Measurements from ENCODE around the gene CD96. TPM values are rescaled to one million over a fixed set of nuclear protein-coding genes. Genes with fewer than 3 reads are reported as not detected.

CD96 gene
- total and polyA plus RNA-seq, 10 donors: 2.9 to 43.9 (median 24.1) TPM

DNA sequence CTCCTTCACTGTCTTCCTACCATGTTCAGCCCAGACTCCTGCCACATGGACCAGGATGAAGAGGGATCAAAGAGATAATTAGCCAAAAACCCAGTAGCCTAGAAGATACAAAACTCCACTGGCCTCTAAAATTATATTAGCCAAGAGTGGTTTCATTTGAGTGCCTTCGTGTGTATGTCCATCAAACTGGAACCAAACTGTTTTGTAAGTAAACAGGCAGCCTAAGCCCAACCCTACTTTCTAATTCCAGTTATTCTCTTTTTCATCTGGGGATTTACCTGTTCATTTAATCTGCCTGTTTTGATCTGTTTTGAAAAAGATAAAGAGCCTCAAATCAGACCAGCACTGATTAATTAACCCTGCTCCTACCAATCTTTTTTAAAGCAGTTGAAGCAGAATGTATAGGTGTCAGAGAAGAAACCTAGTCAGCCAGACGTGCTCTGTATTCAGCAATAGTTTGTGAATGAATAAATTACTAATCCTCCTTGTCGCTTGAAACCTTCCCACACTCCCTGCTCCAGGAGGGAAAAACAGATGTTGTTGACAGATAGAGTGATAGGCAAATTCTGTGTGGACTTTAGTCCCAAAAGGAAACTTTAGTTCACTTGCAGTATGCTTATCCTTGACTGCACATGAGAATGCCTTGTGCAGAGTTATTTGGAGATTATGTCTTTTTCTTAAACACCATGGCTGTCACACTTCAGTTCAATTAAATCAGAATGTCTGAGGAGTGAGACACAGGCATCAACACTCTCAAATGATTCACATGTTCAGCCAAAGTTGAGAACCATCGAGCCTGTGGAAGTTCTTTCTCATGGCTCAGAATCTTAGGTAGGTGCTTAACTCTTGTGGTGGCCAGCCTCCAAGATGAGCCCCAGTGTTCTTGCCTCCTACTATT lies 108.6 kb downstream of the CD96 start:
- intact Hi-C loops (cut with DNase I; ENCODE audit: low total_unique reads): no loop called here
- TF ChIP-seq POLR2AphosphoS5 (IDR thresholded peaks at IDR 0.05) (no peak), POLR2A (IDR thresholded peaks at IDR 0.05) (no peak), CTCF (IDR thresholded peaks at IDR 0.05 in 8 of 11, conservative IDR thresholded peaks at IDR 0.05 in 3 of 11) (no peak)
- 74 to 90% (median 82%) methylated on average over 4 of the region's 4 CpGs for WGBS, 5 donors
- Histone ChIP-seq H3K4me3 (no peak overlapping the region), H3K27ac (no peak overlapping the region), H3K4me1 (no peaks in the 10 kb centered on the region), H3K36me3 (peaks cover 0 to 32% (median 0%) of the 10 kb centered on the region in 6 donors), H3K9me3 (no peaks in the 10 kb centered on the region), H3K27me3 (replicated peaks in 1 of 7) (no peaks in the 10 kb centered on the region)
- no peak for DNase-seq

DNA sequence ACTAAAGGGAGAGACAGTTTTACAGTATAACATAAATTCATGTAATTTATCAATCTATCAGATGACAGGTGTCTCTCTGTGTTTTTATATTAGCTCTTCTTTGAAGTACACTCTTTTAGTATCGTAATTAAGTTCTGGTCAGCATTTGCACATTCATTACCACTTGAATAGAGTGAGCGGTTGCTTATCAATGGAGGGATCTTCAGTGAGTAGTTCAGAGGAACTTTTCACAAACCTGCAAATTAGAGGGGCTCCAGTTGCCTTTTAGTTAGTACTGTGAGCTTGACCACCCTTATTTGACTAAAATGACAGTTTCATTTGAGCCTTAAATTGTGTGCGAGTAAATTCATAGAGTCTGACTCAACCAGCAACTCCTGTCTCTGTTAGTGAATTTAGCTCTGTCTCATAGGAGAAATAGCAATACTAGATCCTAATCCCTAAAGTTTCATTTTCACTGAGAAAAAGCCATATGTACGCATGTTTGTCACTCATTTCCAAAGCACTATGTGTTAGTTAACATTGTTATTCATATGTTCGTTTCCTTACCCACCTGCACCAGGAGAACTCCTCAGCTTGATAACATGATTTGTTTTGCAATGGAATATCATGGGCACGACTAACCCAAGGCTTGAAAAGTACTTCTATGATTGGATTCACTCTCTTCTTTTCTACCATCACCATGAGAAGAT lies 110.6 kb downstream of the CD96 start:
- Histone ChIP-seq H3K27me3 (replicated peaks in 1 of 7) (no peaks in the 10 kb centered on the region), H3K27ac (no peak overlapping the region), H3K4me3 (no peak overlapping the region), H3K36me3 (peaks cover 0 to 32% (median 0%) of the 10 kb centered on the region in 6 donors), H3K4me1 (no peaks in the 10 kb centered on the region), H3K9me3 (no peaks in the 10 kb centered on the region)
- 66 to 77% (median 74%) methylated on average over 6 of the region's 6 CpGs for WGBS, 5 donors
- TF ChIP-seq POLR2A (IDR thresholded peaks at IDR 0.05) (no peak), POLR2AphosphoS5 (IDR thresholded peaks at IDR 0.05) (no peak)
- DNase-seq: no peak
- intact Hi-C loops (cut with DNase I; ENCODE audit: low total_unique reads): no loop called here

DNA sequence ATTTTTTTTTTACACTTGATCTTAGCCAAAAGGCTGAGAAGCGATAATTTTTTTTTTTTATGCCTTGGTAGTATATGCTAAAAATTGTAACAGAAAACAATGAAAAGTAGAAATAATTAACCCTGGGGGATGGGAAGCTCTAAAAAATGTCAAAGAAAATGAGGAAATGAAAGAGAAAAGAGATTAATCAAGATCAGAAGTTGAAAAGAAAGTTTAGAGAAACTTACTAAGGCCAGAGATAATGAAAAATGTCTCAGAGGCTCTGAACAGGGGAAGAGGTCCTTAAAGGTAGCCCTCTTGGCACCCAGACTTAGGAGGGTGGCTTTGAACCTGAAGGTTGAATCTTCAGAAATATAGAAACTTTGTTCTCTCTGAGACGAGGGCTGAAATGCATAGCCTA lies 111.8 kb downstream of the CD96 start:
- peaks cover 0 to 32% (median 0%) of the 10 kb centered on the region in 6 donors for H3K36me3 ChIP-seq
- no peaks in the 10 kb centered on the region for H3K27me3 ChIP-seq (replicated peaks in 1 of 7)
- TF ChIP-seq CTCF (IDR thresholded peaks at IDR 0.05 in 8 of 11, conservative IDR thresholded peaks at IDR 0.05 in 3 of 11) (no peak), POLR2A (IDR thresholded peaks at IDR 0.05) (no peak), POLR2AphosphoS5 (IDR thresholded peaks at IDR 0.05) (no peak)
- DNase-seq: no peak
- no peak overlapping the region for H3K4me3 ChIP-seq
- H3K27ac ChIP-seq: no peak overlapping the region
- intact Hi-C loops (cut with DNase I; ENCODE audit: low total_unique reads): no loop called here
- WGBS, 5 donors: 85 to 93% (median 88%) methylated on average over 2 of the region's 2 CpGs
- no peaks in the 10 kb centered on the region for H3K9me3 ChIP-seq
- no peaks in the 10 kb centered on the region for H3K4me1 ChIP-seq

GRCh38 chr3:111662012-111662411 lies 120.0 kb downstream of the CD96 start:
- peaks cover 0 to 34% (median 17%) of the 10 kb centered on the region in 8 donors for H3K9me3 ChIP-seq
- peaks cover 0 to 5% (median 0%) of the 10 kb centered on the region in 6 donors for H3K4me1 ChIP-seq
- H3K4me3 ChIP-seq: no peak overlapping the region
- no peak overlapping the region for H3K27ac ChIP-seq
- TF ChIP-seq POLR2AphosphoS5 (IDR thresholded peaks at IDR 0.05) (no peak), POLR2A (IDR thresholded peaks at IDR 0.05) (no peak), CTCF (IDR thresholded peaks at IDR 0.05 in 8 of 11, conservative IDR thresholded peaks at IDR 0.05 in 3 of 11) (no peak)
- DNase-seq: peak; percentile 55
- 89 to 97% (median 92%) methylated on average over 3 of the region's 3 CpGs for WGBS, 5 donors
- peaks cover 0 to 17% (median 0%) of the 10 kb centered on the region in 6 donors for H3K36me3 ChIP-seq
- H3K27me3 ChIP-seq (replicated peaks in 1 of 7): no peaks in the 10 kb centered on the region
- intact Hi-C loops (cut with DNase I; ENCODE audit: low total_unique reads): no loop called here

Data from spleen (tissue), 11 donors.